ENCODE data around the gene DCTN5. TPM values are rescaled to one million over a fixed set of nuclear protein-coding genes. Genes with fewer than 3 reads are reported as not detected.

The DCTN5 gene
- total and polyA plus RNA-seq, 2 of the 13 experiments (the other 11 are each of a cell fraction or from before 2014, with no cell fraction given), result 105 to 207 TPM

DNA sequence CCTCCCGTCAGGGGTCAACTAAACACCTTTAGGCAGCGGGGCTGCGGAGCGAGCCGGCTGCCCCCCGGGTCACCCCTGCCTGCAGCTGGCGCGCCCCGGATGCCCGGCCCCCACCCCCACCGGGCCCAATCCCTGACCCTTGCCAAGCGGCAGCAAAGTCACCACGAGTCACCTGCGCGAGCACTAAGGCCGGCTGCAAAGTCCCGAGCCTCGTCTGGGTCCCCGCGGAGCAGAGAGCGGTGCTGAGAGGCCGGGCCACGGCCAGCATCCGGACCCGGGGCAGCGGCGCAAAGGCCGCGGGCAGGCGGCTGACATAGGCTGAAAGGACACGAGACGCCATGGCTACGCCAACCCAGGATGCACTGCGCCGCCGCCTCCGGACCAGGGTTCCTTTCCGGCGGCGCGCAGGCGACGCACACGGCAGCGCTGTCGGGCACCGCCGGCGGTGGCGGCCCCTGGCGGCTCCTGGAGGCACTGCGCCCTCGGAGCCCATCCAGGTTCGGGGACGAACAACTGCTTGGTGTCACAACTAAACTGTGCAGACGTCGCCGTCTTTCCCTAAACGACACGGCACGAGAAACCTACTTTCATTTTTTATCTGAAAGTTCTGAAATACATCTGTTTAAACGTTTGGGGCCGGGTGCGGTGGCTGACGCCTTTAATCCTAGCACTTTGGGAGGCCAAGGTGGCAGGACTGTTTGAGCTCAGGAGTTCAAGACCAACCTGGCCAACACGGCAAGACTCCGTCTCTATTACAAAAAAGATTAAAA is 45.1 kb upstream of the DCTN5 start, which contains the start of gene NDUFAB1 (continued):
- TF ChIP-seq, protein P1, sequence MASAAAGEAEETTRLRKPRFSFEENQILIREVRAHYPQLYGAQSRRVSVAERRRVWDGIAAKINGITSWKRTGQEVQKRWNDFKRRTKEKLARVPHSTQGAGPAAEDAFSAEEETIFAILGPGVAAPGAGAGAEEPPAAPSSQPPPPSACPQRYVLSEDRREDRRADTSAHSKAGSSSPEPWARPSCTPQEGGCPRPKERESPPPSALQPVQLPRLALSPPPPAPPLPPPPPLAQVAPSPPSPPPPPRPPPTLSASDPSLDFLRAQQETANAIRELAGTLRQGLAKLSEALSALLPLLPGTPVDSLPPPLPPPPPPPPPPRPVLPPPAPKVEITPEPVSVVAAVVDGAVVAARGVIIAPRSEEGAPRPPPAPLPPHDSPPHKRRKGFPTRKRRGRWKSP (CRISPR knock-in tag; IDR thresholded peaks at IDR 0.05), result peak; percentile 98
- TF ChIP-seq ZNF251 (CRISPR knock-in tag; IDR thresholded peaks at IDR 0.05) (peak; percentile 35; the same call in 1 of the 2 replicates), FOXK2 (IDR thresholded peaks at IDR 0.05) (no peak), ETV6 (CRISPR knock-in tag; conservative IDR thresholded peaks at IDR 0.05) (0 out of 2 replicates have a peak, but pooled peaks have one; percentile 87), NR2F1 (CRISPR knock-in tag; IDR thresholded peaks at IDR 0.05) (peak; percentile 32 to 64; a peak in 2 of 4 replicates), TEAD3 (CRISPR knock-in tag; optimal IDR thresholded peaks at IDR 0.05; ENCODE audit: borderline replicate concordance) (peak; percentile 86), TOE1 (CRISPR knock-in tag; IDR thresholded peaks at IDR 0.05) (peak; percentile 37; the same call in 1 of the 2 replicates), SIN3B (IDR thresholded peaks at IDR 0.05; ENCODE audit: low read length) (peak; percentile 87), ZNF619 (CRISPR knock-in tag; IDR thresholded peaks at IDR 0.05) (peak; percentile 100), PAWR (CRISPR knock-in tag; IDR thresholded peaks at IDR 0.05; ENCODE audit: borderline replicate concordance) (no peak), ZNF430 (CRISPR knock-in tag; IDR thresholded peaks at IDR 0.05) (peak; percentile 95), RAD51 (IDR thresholded peaks at IDR 0.05; ENCODE audit: borderline replicate concordance) (no peak), MLLT10 (CRISPR knock-in tag; IDR thresholded peaks at IDR 0.05) (no peak), FOXP1 (IDR thresholded peaks at IDR 0.05) (no peak), FOXP1 (CRISPR knock-in tag; IDR thresholded peaks at IDR 0.05) (no peak; the same call in 1 of the 2 replicates), ATF7-NPFF (CRISPR knock-in tag; IDR thresholded peaks at IDR 0.05; ENCODE audit: low read depth) (peak; percentile 89; the same call in 1 of the 2 replicates), ZSCAN31 (CRISPR knock-in tag; IDR thresholded peaks at IDR 0.05; ENCODE audit: low read depth) (peak; percentile 99)
- TF ChIP-seq, protein P2, sequence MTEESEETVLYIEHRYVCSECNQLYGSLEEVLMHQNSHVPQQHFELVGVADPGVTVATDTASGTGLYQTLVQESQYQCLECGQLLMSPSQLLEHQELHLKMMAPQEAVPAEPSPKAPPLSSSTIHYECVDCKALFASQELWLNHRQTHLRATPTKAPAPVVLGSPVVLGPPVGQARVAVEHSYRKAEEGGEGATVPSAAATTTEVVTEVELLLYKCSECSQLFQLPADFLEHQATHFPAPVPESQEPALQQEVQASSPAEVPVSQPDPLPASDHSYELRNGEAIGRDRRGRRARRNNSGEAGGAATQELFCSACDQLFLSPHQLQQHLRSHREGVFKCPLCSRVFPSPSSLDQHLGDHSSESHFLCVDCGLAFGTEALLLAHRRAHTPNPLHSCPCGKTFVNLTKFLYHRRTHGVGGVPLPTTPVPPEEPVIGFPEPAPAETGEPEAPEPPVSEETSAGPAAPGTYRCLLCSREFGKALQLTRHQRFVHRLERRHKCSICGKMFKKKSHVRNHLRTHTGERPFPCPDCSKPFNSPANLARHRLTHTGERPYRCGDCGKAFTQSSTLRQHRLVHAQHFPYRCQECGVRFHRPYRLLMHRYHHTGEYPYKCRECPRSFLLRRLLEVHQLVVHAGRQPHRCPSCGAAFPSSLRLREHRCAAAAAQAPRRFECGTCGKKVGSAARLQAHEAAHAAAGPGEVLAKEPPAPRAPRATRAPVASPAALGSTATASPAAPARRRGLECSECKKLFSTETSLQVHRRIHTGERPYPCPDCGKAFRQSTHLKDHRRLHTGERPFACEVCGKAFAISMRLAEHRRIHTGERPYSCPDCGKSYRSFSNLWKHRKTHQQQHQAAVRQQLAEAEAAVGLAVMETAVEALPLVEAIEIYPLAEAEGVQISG (CRISPR knock-in tag; IDR thresholded peaks at IDR 0.05), result peak; percentile 99
- TF ChIP-seq, protein P3, sequence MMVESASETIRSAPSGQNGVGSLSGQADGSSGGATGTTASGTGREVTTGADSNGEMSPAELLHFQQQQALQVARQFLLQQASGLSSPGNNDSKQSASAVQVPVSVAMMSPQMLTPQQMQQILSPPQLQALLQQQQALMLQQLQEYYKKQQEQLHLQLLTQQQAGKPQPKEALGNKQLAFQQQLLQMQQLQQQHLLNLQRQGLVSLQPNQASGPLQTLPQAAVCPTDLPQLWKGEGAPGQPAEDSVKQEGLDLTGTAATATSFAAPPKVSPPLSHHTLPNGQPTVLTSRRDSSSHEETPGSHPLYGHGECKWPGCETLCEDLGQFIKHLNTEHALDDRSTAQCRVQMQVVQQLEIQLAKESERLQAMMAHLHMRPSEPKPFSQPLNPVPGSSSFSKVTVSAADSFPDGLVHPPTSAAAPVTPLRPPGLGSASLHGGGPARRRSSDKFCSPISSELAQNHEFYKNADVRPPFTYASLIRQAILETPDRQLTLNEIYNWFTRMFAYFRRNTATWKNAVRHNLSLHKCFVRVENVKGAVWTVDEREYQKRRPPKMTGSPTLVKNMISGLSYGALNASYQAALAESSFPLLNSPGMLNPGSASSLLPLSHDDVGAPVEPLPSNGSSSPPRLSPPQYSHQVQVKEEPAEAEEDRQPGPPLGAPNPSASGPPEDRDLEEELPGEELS (CRISPR knock-in tag; IDR thresholded peaks at IDR 0.05), result peak; percentile 83
